SK-N-SH (cell line): ENCODE data around the gene IFNLR1.

ENCODE experiments used
- CTCF ChIP-seq: fragments of 200-600 bp; sonication (generic); IDR thresholded peaks from 2 replicates; pipeline ENCODE4 v1.6.1; 2017; ENCODE audit warnings: antibody characterized with exemption, mild to moderate bottlenecking, moderate library complexity
- EP300 ChIP-seq, 2 experiments: IDR thresholded peaks; 2 replicates each; pipeline versions ENCODE4 v1.4.0 to v1.6.1; 2012; ENCODE audit warnings: borderline replicate concordance in 1 of 2, low read depth in 1 of 2, low read length in 1 of 2
- EZH2phosphoT487 ChIP-seq: fragments of 200-600 bp; sonication (generic); IDR thresholded peaks from 2 replicates; pipeline ENCODE4 v1.6.1; 2017; ENCODE audit warnings: low read depth, mixed run types, mild to moderate bottlenecking, antibody characterized with exemption, moderate library complexity, borderline replicate concordance
- FOXJ3 ChIP-seq: sonication (generic); formaldehyde crosslinking; IDR thresholded peaks from 2 replicates; pipeline ENCODE4 v1.5.1; 2020; ENCODE audit warnings: mild to moderate bottlenecking, missing genetic modification reagents
- FOXM1 ChIP-seq: IDR thresholded peaks from 2 replicates; pipeline ENCODE4 v1.4.0; 2012; ENCODE audit warnings: low read depth, mild to moderate bottlenecking
- GATA2 ChIP-seq: sonication (generic); formaldehyde crosslinking; IDR thresholded peaks from 2 replicates; pipeline ENCODE4 v1.5.0; 2020; ENCODE audit warnings: mild to moderate bottlenecking, missing genetic modification reagents
- PBX3 ChIP-seq: IDR thresholded peaks from 2 replicates; pipeline ENCODE4; 2012
- POLR2AphosphoS5 ChIP-seq: IDR thresholded peaks from 2 replicates; pipeline ENCODE4 v1.6.1; 2012; ENCODE audit warnings: low read depth, low read length
- SMC3 ChIP-seq: IDR thresholded peaks from 2 replicates; pipeline ENCODE4 v1.6.1; 2012; ENCODE audit warnings: low read depth, low read length, improper control_type of control experiment
- YY1 ChIP-seq: IDR thresholded peaks from 2 replicates; pipeline ENCODE4 v1.4.0; 2012; ENCODE audit warnings: low read depth, mild to moderate bottlenecking

- TF ChIP-seq PBX3 (no peak), CTCF (no peak), POLR2AphosphoS5 (no peak), FOXM1 (no peak), EZH2phosphoT487 (no peak), YY1 (no peak), FOXJ3 (CRISPR knock-in tag) (no peak), EP300 (IDR thresholded peaks at IDR 0.05; ENCODE audit: borderline replicate concordance in 1 of 2, low read depth in 1 of 2, low read length in 1 of 2) (no peak), GATA2 (CRISPR knock-in tag) (no peak), SMC3 (no peak)
Measured at GRCh38 chr1:24167008-24167407, 20.1 kb downstream of the IFNLR1 start.
